Measurements from ENCODE around the gene ECI1. TPM values are rescaled to one million over a fixed set of nuclear protein-coding genes. Genes with fewer than 3 reads are reported as not detected.

The ECI1 gene
- total and polyA plus RNA-seq, 2 of the 4 experiments (the other 2 are of a cell fraction) = 20.3 to 30.1 TPM

DNA sequence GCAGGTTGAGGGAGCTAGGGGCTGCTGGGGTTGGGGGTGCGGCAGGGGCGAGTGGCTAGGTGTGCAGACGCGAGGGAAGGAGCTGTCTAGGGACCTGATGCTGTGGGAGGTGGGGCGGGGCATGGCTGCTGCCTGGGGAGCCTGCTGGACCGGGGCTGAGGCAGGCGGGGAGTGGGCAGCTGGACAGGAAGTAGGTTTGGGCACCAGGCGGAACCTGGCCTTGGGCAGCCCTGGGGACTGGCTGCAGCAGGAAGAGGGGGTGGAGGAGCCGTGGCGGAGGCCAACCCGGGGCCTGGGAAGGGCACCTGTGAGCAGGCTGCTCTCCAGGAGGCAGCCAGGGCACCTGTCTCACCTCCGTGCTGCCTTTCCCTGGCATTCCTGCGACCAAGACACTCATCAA is 21.0 kb downstream of the ECI1 start:
- H3K79me1 ChIP-seq (ENCODE audit: low read depth in 1 of 2, low read length in 2 of 2) = peaks cover 2 to 30% of the 10 kb centered on the region in 2 experiments; a peak in 3 of 4 replicates
- no peak overlapping the region for H2AFZ ChIP-seq (replicated peaks; ENCODE audit: low read length, poor library complexity)
- no peak overlapping the region for H2BK5ac ChIP-seq (ENCODE audit: low read depth, low read length, poor library complexity, severe bottlenecking)
- BruUV-seq (replicated peaks) = no TSS peak
- no peak overlapping the region for H4K8ac ChIP-seq (ENCODE audit: low read depth in 2 of 2, low read length in 2 of 2)
- H3K27ac ChIP-seq (ENCODE audit: insufficient read depth, low read length) = no peak overlapping the region
- H2BK15ac ChIP-seq (ENCODE audit: low read depth, low read length) = no peak overlapping the region
- dilution Hi-C loops (cut with HindIII; ENCODE audit: low sequenced_read_pairs, unreplicated experiment) (no loop called here), in situ Hi-C loops (cut with MboI; ENCODE audit: low sequenced_read_pairs) (no loop called here), intact Hi-C loops (cut with micrococcal nuclease) (no loop called here)
- H2BK120ac ChIP-seq (ENCODE audit: low read depth, low read length) = no peak overlapping the region
- H2BK20ac ChIP-seq (ENCODE audit: low read depth, low read length) = no peak overlapping the region
- H2AK9ac ChIP-seq (replicated peaks; ENCODE audit: low read depth, low read length, poor library complexity) = no peak overlapping the region
- H4K91ac ChIP-seq (ENCODE audit: insufficient read depth, low read depth, low read length) = no peak overlapping the region
- H3K9ac ChIP-seq (ENCODE audit: low read depth, low read length) = no peak overlapping the region
- H3K27me3 ChIP-seq (ENCODE audit: control insufficient read depth, insufficient read depth, low read length) = no peaks in the 10 kb centered on the region
- peaks cover 57% of the 10 kb centered on the region for H3K36me3 ChIP-seq (ENCODE audit: control insufficient read depth, insufficient read depth, low read length)
- WGBS, 2 experiments (ENCODE audit: extremely low coverage in 2 of 2, insufficient read length in 1 of 2) = 92% methylated on average over 10 of the region's 13 CpGs; no CpG with 5 or more reads in 1 of the 2 experiments
- H3K4ac ChIP-seq (ENCODE audit: low read depth, low read length) = no peak overlapping the region
- no peaks in the 10 kb centered on the region for H3K9me3 ChIP-seq (ENCODE audit: control insufficient read depth, insufficient read depth, low read length)
- TF ChIP-seq, protein P1, sequence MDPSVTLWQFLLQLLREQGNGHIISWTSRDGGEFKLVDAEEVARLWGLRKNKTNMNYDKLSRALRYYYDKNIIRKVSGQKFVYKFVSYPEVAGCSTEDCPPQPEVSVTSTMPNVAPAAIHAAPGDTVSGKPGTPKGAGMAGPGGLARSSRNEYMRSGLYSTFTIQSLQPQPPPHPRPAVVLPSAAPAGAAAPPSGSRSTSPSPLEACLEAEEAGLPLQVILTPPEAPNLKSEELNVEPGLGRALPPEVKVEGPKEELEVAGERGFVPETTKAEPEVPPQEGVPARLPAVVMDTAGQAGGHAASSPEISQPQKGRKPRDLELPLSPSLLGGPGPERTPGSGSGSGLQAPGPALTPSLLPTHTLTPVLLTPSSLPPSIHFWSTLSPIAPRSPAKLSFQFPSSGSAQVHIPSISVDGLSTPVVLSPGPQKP (IDR thresholded peaks at IDR 0.05; ENCODE audit: borderline replicate concordance, low read depth, low read length) = no peak
- TF ChIP-seq NFE2L2 (IDR thresholded peaks at IDR 0.05; ENCODE audit: low read depth, low read length) (no peak), MAFK (IDR thresholded peaks at IDR 0.05; ENCODE audit: low read depth, low read length) (no peak), BHLHE40 (IDR thresholded peaks at IDR 0.05; ENCODE audit: low read depth, low read length) (no peak), RCOR1 (IDR thresholded peaks at IDR 0.05; ENCODE audit: insufficient replicate concordance, low read length) (no peak), MXI1 (IDR thresholded peaks at IDR 0.05; ENCODE audit: borderline replicate concordance, low read depth, low read length) (no peak), CHD1 (IDR thresholded peaks at IDR 0.05; ENCODE audit: low read depth, low read length) (no peak), RFX5 (IDR thresholded peaks at IDR 0.05; ENCODE audit: low read depth, low read length) (no peak), RAD21 (IDR thresholded peaks at IDR 0.05; ENCODE audit: low read length) (no peak), CEBPB (IDR thresholded peaks at IDR 0.05; ENCODE audit: low read depth, low read length) (no peak), MAZ (IDR thresholded peaks at IDR 0.05; ENCODE audit: borderline replicate concordance, low read depth, low read length) (no peak), SMC3 (IDR thresholded peaks at IDR 0.05; ENCODE audit: low read depth, low read length) (no peak), FOS (IDR thresholded peaks at IDR 0.05; ENCODE audit: low read depth, low read length) (no peak), POLR2A (IDR thresholded peaks at IDR 0.05; ENCODE audit: low read depth, low read length) (no peak)
- TF ChIP-seq, protein P2, sequence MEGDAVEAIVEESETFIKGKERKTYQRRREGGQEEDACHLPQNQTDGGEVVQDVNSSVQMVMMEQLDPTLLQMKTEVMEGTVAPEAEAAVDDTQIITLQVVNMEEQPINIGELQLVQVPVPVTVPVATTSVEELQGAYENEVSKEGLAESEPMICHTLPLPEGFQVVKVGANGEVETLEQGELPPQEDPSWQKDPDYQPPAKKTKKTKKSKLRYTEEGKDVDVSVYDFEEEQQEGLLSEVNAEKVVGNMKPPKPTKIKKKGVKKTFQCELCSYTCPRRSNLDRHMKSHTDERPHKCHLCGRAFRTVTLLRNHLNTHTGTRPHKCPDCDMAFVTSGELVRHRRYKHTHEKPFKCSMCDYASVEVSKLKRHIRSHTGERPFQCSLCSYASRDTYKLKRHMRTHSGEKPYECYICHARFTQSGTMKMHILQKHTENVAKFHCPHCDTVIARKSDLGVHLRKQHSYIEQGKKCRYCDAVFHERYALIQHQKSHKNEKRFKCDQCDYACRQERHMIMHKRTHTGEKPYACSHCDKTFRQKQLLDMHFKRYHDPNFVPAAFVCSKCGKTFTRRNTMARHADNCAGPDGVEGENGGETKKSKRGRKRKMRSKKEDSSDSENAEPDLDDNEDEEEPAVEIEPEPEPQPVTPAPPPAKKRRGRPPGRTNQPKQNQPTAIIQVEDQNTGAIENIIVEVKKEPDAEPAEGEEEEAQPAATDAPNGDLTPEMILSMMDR (conservative IDR thresholded peaks at IDR 0.05; ENCODE audit: low read depth, low read length) = no peak
- TF ChIP-seq, protein P3, sequence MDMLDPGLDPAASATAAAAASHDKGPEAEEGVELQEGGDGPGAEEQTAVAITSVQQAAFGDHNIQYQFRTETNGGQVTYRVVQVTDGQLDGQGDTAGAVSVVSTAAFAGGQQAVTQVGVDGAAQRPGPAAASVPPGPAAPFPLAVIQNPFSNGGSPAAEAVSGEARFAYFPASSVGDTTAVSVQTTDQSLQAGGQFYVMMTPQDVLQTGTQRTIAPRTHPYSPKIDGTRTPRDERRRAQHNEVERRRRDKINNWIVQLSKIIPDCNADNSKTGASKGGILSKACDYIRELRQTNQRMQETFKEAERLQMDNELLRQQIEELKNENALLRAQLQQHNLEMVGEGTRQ (IDR thresholded peaks at IDR 0.05; ENCODE audit: low read depth, low read length) = no peak
- peaks cover 7% of the 10 kb centered on the region for H3K4me1 ChIP-seq (ENCODE audit: control insufficient read depth, insufficient read depth, low read length)
- H4K5ac ChIP-seq (ENCODE audit: low read depth, low read length) = no peak overlapping the region
- no peak overlapping the region for H3K56ac ChIP-seq (ENCODE audit: extremely low read depth, insufficient read depth, low read length)
- ChIA-PET POLR2A (ENCODE audit: unreplicated experiment) (no interaction called here), CTCF (no interaction called here)
- peaks cover 24% of the 10 kb centered on the region for H4K20me1 ChIP-seq (ENCODE audit: insufficient read depth, low read length)
- DNase-seq (no peak), ATAC-seq (ENCODE audit: low read depth) (no peak)
- H3K4me2 ChIP-seq (ENCODE audit: low read depth, low read length) = no peak overlapping the region
- H2AK5ac ChIP-seq (ENCODE audit: low read depth, low read length) = no peak overlapping the region
- no peak overlapping the region for H3K14ac ChIP-seq (replicated peaks; ENCODE audit: low read depth, low read length)
- no peak overlapping the region for H3K18ac ChIP-seq (ENCODE audit: low read depth, low read length)
- H3K4me3 ChIP-seq (ENCODE audit: insufficient read depth, low read depth, low read length) = no peak overlapping the region
- peaks cover 10% of the 10 kb centered on the region; the same call in 1 of the 2 replicates for H3K9me1 ChIP-seq (ENCODE audit: insufficient read depth, low read length)
- no peak overlapping the region for H3K23ac ChIP-seq (ENCODE audit: low read depth, low read length)

All from IMR-90 (cell line).